ENCODE results near the gene FCRL4. TPM values are rescaled to one million over a fixed set of nuclear protein-coding genes. Genes with fewer than 3 reads are reported as not detected.
A peak's percentile ranks its signal among the peaks of the same experiment; 100 is the strongest.
"Not testable (repeated sequence)": the region's sequence is repeated elsewhere in the genome, so short reads cannot be mapped to it uniquely, and the experiment has no call there.

The FCRL4 gene
- total RNA-seq, 2 donors from 2014 or later, result not detected

- Mint-ChIP-seq H3K27me3 (peaks cover 2 to 14% of the 10 kb centered on the region in 2 donors), H3K36me3 (no peaks in the 10 kb centered on the region)
- no peak for ATAC-seq
These were observed 17.1 kb downstream of the FCRL4 start for GRCh38 chr1:157580828-157581210.

GRCh38 chr1:157580179-157580827 is 17.6 kb downstream of the FCRL4 start:
- Mint-ChIP-seq H3K27ac (no peak overlapping the region), H3K36me3 (no peaks in the 10 kb centered on the region), H3K27me3 (peaks cover 2 to 16% of the 10 kb centered on the region in 2 donors), H3K4me3 (no peak overlapping the region), H3K4me1 (ENCODE audit: low read depth in 2 of 2) (peaks cover 5 to 7% of the 10 kb centered on the region in 2 donors), H3K9me3 (no peaks in the 10 kb centered on the region)
- ATAC-seq (peak in 1 of 2 donors; percentile 55), DNase-seq (ENCODE audit: low spot score) (peak; percentile 70)

More at GRCh38 chr1:157580828-157581210, 17.1 kb downstream of the FCRL4 start:
- no peak for DNase-seq (ENCODE audit: low spot score)
- Mint-ChIP-seq H3K27ac (no peak overlapping the region), H3K9me3 (no peaks in the 10 kb centered on the region), H3K4me3 (no peak overlapping the region), H3K4me1 (ENCODE audit: low read depth in 2 of 2) (peaks cover 5 to 7% of the 10 kb centered on the region in 2 donors)

- peaks cover 6 to 36% of the 10 kb centered on the region in 2 donors for H3K27me3 Mint-ChIP-seq
These were observed 20.5 kb downstream of the FCRL4 start for GRCh38 chr1:157577420-157577819.

GRCh38 chr1:157575744-157576143 is 22.1 kb downstream of the FCRL4 start:
- no peak overlapping the region for H3K27ac Mint-ChIP-seq
- H3K9me3 Mint-ChIP-seq, result no peaks in the 10 kb centered on the region
- ATAC-seq (no peak), DNase-seq (ENCODE audit: low spot score) (no peak)
- H3K36me3 Mint-ChIP-seq, result no peaks in the 10 kb centered on the region
- peaks cover 5 to 7% of the 10 kb centered on the region in 2 donors for H3K4me1 Mint-ChIP-seq (ENCODE audit: low read depth in 2 of 2)
- no peak overlapping the region for H3K4me3 Mint-ChIP-seq
- H3K27me3 Mint-ChIP-seq, result peaks cover 6 to 36% of the 10 kb centered on the region in 2 donors

More at GRCh38 chr1:157577420-157577819, 20.5 kb downstream of the FCRL4 start:
- Mint-ChIP-seq H3K4me3 (no peak overlapping the region), H3K36me3 (no peaks in the 10 kb centered on the region), H3K27ac (no peak overlapping the region), H3K4me1 (ENCODE audit: low read depth in 2 of 2) (peaks cover 5 to 7% of the 10 kb centered on the region in 2 donors), H3K9me3 (no peaks in the 10 kb centered on the region)
- ATAC-seq (no peak), DNase-seq (ENCODE audit: low spot score) (no peak)

- DNase-seq (ENCODE audit: low spot score) (no peak), ATAC-seq (no peak)
- H3K4me3 Mint-ChIP-seq, result no peak overlapping the region
- peaks cover 6 to 36% of the 10 kb centered on the region in 2 donors for H3K27me3 Mint-ChIP-seq
- no peaks in the 10 kb centered on the region for H3K36me3 Mint-ChIP-seq
- H3K4me1 Mint-ChIP-seq (ENCODE audit: low read depth in 2 of 2), result no peaks in the 10 kb centered on the region
- no peaks in the 10 kb centered on the region for H3K9me3 Mint-ChIP-seq
- no peak overlapping the region for H3K27ac Mint-ChIP-seq
These were observed 23.0 kb downstream of the FCRL4 start for GRCh38 chr1:157574836-157575235.

GRCh38 chr1:157566484-157567300 is 31.2 kb downstream of the FCRL4 start:
- no peak overlapping the region for H3K27ac Mint-ChIP-seq
- H3K4me1 Mint-ChIP-seq (ENCODE audit: low read depth in 2 of 2), result peaks cover 0 to 5% of the 10 kb centered on the region in 2 donors
- DNase-seq (ENCODE audit: low spot score), result no peak
- no peak overlapping the region for H3K4me3 Mint-ChIP-seq
- ATAC-seq, result no peak
- H3K36me3 Mint-ChIP-seq, result no peaks in the 10 kb centered on the region
- no peaks in the 10 kb centered on the region for H3K9me3 Mint-ChIP-seq
- peaks cover 14 to 39% of the 10 kb centered on the region in 2 donors for H3K27me3 Mint-ChIP-seq

GRCh38 chr1:157562515-157562914 is 35.4 kb downstream of the FCRL4 start:
- H3K27me3 Mint-ChIP-seq, result peaks cover 13 to 50% of the 10 kb centered on the region in 2 donors
- ATAC-seq (no peak), DNase-seq (ENCODE audit: low spot score) (no peak)
- H3K9me3 Mint-ChIP-seq, result no peaks in the 10 kb centered on the region
- no peaks in the 10 kb centered on the region for H3K36me3 Mint-ChIP-seq
- peaks cover 0 to 5% of the 10 kb centered on the region in 2 donors for H3K4me1 Mint-ChIP-seq (ENCODE audit: low read depth in 2 of 2)
- no peak overlapping the region for H3K4me3 Mint-ChIP-seq
- peak overlapping the region in 1 of 2 donors; percentile 70 for H3K27ac Mint-ChIP-seq

GRCh38 chr1:157558119-157558518 is 39.8 kb downstream of the FCRL4 start:
- Mint-ChIP-seq H3K27ac (no peak overlapping the region), H3K4me3 (no peak overlapping the region), H3K36me3 (no peaks in the 10 kb centered on the region), H3K27me3 (peaks cover 15 to 37% of the 10 kb centered on the region in 2 donors), H3K9me3 (no peaks in the 10 kb centered on the region), H3K4me1 (ENCODE audit: low read depth in 2 of 2) (peaks cover 0 to 5% of the 10 kb centered on the region in 2 donors)
- ATAC-seq (no peak), DNase-seq (ENCODE audit: low spot score) (no peak)

GRCh38 chr1:157551694-157552693 is 45.9 kb downstream of the FCRL4 start, which contains the start of gene FCRL5:
Gene FCRL5, minus strand, starts transcription at chr1:157552515. Its CDS starts 153 bp downstream, at chr1:157552362.
- Mint-ChIP-seq H3K4me1 (ENCODE audit: low read depth in 2 of 2) (no peaks in the 10 kb centered on the region), H3K27me3 (peaks cover 15 to 19% of the 10 kb centered on the region in 2 donors), H3K36me3 (no peaks in the 10 kb centered on the region), H3K27ac (no peak within 1 kb of the TSS), H3K9me3 (no peaks in the 10 kb centered on the region), H3K4me3 (no peak within 1 kb of the TSS)
- ATAC-seq (no peak), DNase-seq (ENCODE audit: low spot score) (no peak)

- H3K27ac Mint-ChIP-seq; H3K4me1 Mint-ChIP-seq (ENCODE audit: low read depth in 2 of 2); H3K36me3 Mint-ChIP-seq; ATAC-seq; H3K9me3 Mint-ChIP-seq; H3K4me3 Mint-ChIP-seq; DNase-seq (ENCODE audit: low spot score): not testable (repeated sequence)
- peaks cover 18 to 26% of the 10 kb centered on the region in 2 donors for H3K27me3 Mint-ChIP-seq
These were observed 49.8 kb downstream of the FCRL4 start for GRCh38 chr1:157548081-157548480.

GRCh38 chr1:157542676-157543075 is 55.2 kb downstream of the FCRL4 start:
- H3K36me3 Mint-ChIP-seq, result no peaks in the 10 kb centered on the region
- H3K27me3 Mint-ChIP-seq, result peaks cover 27 to 37% of the 10 kb centered on the region in 2 donors
- ATAC-seq, result peak in 1 of 2 donors; percentile 44
- H3K4me1 Mint-ChIP-seq (ENCODE audit: low read depth in 2 of 2), result no peaks in the 10 kb centered on the region
- DNase-seq (ENCODE audit: low spot score), result no peak
- no peaks in the 10 kb centered on the region for H3K9me3 Mint-ChIP-seq
- no peak overlapping the region for H3K27ac Mint-ChIP-seq
- H3K4me3 Mint-ChIP-seq, result no peak overlapping the region

- H3K4me3 Mint-ChIP-seq, result no peak overlapping the region
- peaks cover 30 to 48% of the 10 kb centered on the region in 2 donors for H3K27me3 Mint-ChIP-seq
- H3K9me3 Mint-ChIP-seq, result no peaks in the 10 kb centered on the region
- no peaks in the 10 kb centered on the region for H3K4me1 Mint-ChIP-seq (ENCODE audit: low read depth in 2 of 2)
- DNase-seq (ENCODE audit: low spot score) (no peak), ATAC-seq (no peak)
- H3K36me3 Mint-ChIP-seq, result no peaks in the 10 kb centered on the region
- H3K27ac Mint-ChIP-seq, result no peak overlapping the region
These were observed 57.0 kb downstream of the FCRL4 start for GRCh38 chr1:157540852-157541251.

GRCh38 chr1:157540160-157540748 is 57.6 kb downstream of the FCRL4 start:
- H3K4me1 Mint-ChIP-seq (ENCODE audit: low read depth in 2 of 2), result no peaks in the 10 kb centered on the region
- H3K27ac Mint-ChIP-seq, result no peak overlapping the region
- no peaks in the 10 kb centered on the region for H3K36me3 Mint-ChIP-seq
- H3K9me3 Mint-ChIP-seq, result no peaks in the 10 kb centered on the region
- ATAC-seq (no peak), DNase-seq (ENCODE audit: low spot score) (no peak)
- peaks cover 30 to 48% of the 10 kb centered on the region in 2 donors for H3K27me3 Mint-ChIP-seq
- no peak overlapping the region for H3K4me3 Mint-ChIP-seq

All from natural killer cell treated with Interleukin-12 subunit alpha and Interleukin-12 subunit beta and Interleukin-15 and Interleukin-18, amount 100 ng/mL, for 72 hours (primary cell).